T-helper 1 cell treated with Interleukin-12 subunit alpha and Interleukin-12 subunit beta and Interleukin-4 antibody, amounts not matched to agents 30 μg/mL and 1 μg/mL, for 36 hours (primary cell): Measurements from ENCODE around the gene SLC8B1.

Source experiments
- H3K27ac Mint-ChIP-seq: one replicate; pipeline ENCODE4 v1.8.0; 2021; ENCODE audit warnings: mild to moderate bottlenecking, mixed read lengths
- H3K27me3 Mint-ChIP-seq: one replicate; pipeline ENCODE4 v1.8.0; 2021; ENCODE audit warnings: low read depth, mixed read lengths
- H3K36me3 Mint-ChIP-seq: one replicate; pipeline ENCODE4 v1.8.0; 2021; ENCODE audit warnings: low read depth, mixed read lengths
- H3K4me1 Mint-ChIP-seq: one replicate; pipeline ENCODE4 v1.8.0; 2021; ENCODE audit warnings: low read depth, mixed read lengths
- H3K4me3 Mint-ChIP-seq: one replicate; pipeline ENCODE4 v1.8.0; 2021; ENCODE audit warnings: mild to moderate bottlenecking, moderate library complexity, mixed read lengths
- H3K9me3 Mint-ChIP-seq: one replicate; pipeline ENCODE4 v1.8.0; 2021; ENCODE audit warnings: mixed read lengths

Gene SLC8B1

GRCh38 chr12:113268136-113268535 lies 66.8 kb downstream of the SLC8B1 start:
- H3K9me3 Mint-ChIP-seq = no peaks in the 10 kb centered on the region
- H3K4me1 Mint-ChIP-seq = peaks cover 19% of the 10 kb centered on the region
- H3K27me3 Mint-ChIP-seq = no peaks in the 10 kb centered on the region
- H3K4me3 Mint-ChIP-seq = no peak overlapping the region
- H3K27ac Mint-ChIP-seq = no peak overlapping the region
- peaks cover 37% of the 10 kb centered on the region for H3K36me3 Mint-ChIP-seq

GRCh38 chr12:113267621-113268020 lies 67.3 kb downstream of the SLC8B1 start:
- no peak overlapping the region for H3K4me3 Mint-ChIP-seq
- H3K27ac Mint-ChIP-seq = no peak overlapping the region
- peaks cover 37% of the 10 kb centered on the region for H3K36me3 Mint-ChIP-seq
- peaks cover 22% of the 10 kb centered on the region for H3K4me1 Mint-ChIP-seq
- H3K27me3 Mint-ChIP-seq = no peaks in the 10 kb centered on the region
- no peaks in the 10 kb centered on the region for H3K9me3 Mint-ChIP-seq

GRCh38 chr12:113266106-113266895 lies 68.6 kb downstream of the SLC8B1 start:
- H3K4me3 Mint-ChIP-seq = no peak overlapping the region
- no peaks in the 10 kb centered on the region for H3K9me3 Mint-ChIP-seq
- peaks cover 27% of the 10 kb centered on the region for H3K4me1 Mint-ChIP-seq
- no peak overlapping the region for H3K27ac Mint-ChIP-seq
- H3K36me3 Mint-ChIP-seq = peaks cover 35% of the 10 kb centered on the region
- no peaks in the 10 kb centered on the region for H3K27me3 Mint-ChIP-seq

- peak overlapping the region; percentile 57 for H3K27ac Mint-ChIP-seq
- no peaks in the 10 kb centered on the region for H3K27me3 Mint-ChIP-seq
- H3K4me3 Mint-ChIP-seq = no peak overlapping the region
- H3K36me3 Mint-ChIP-seq = peaks cover 41% of the 10 kb centered on the region
- H3K9me3 Mint-ChIP-seq = no peaks in the 10 kb centered on the region
- H3K4me1 Mint-ChIP-seq = peaks cover 43% of the 10 kb centered on the region
These were observed 71.4 kb downstream of the SLC8B1 start for GRCh38 chr12:113263431-113263963.

- Mint-ChIP-seq H3K27ac (peak overlapping the region; percentile 81), H3K36me3 (peaks cover 41% of the 10 kb centered on the region), H3K4me3 (peak overlapping the region; percentile 57), H3K4me1 (peaks cover 44% of the 10 kb centered on the region), H3K27me3 (no peaks in the 10 kb centered on the region), H3K9me3 (no peaks in the 10 kb centered on the region)
These were observed 72.2 kb downstream of the SLC8B1 start for GRCh38 chr12:113262710-113263109.

GRCh38 chr12:113261847-113262470 lies 73.0 kb downstream of the SLC8B1 start:
- peak overlapping the region; percentile 81 for H3K27ac Mint-ChIP-seq
- H3K4me3 Mint-ChIP-seq = peak overlapping the region; percentile 57
- H3K27me3 Mint-ChIP-seq = no peaks in the 10 kb centered on the region
- H3K36me3 Mint-ChIP-seq = peaks cover 36% of the 10 kb centered on the region
- H3K4me1 Mint-ChIP-seq = peaks cover 44% of the 10 kb centered on the region
- H3K9me3 Mint-ChIP-seq = no peaks in the 10 kb centered on the region

- no peak overlapping the region for H3K27ac Mint-ChIP-seq
- peaks cover 44% of the 10 kb centered on the region for H3K4me1 Mint-ChIP-seq
- no peak overlapping the region for H3K4me3 Mint-ChIP-seq
- no peaks in the 10 kb centered on the region for H3K9me3 Mint-ChIP-seq
- no peaks in the 10 kb centered on the region for H3K27me3 Mint-ChIP-seq
- H3K36me3 Mint-ChIP-seq = peaks cover 29% of the 10 kb centered on the region
These were observed 74.1 kb downstream of the SLC8B1 start for GRCh38 chr12:113260636-113261300.

GRCh38 chr12:113260127-113260526 lies 74.8 kb downstream of the SLC8B1 start:
- H3K27me3 Mint-ChIP-seq = no peaks in the 10 kb centered on the region
- H3K36me3 Mint-ChIP-seq = peaks cover 25% of the 10 kb centered on the region
- H3K4me1 Mint-ChIP-seq = peaks cover 41% of the 10 kb centered on the region
- H3K9me3 Mint-ChIP-seq = no peaks in the 10 kb centered on the region
- H3K4me3 Mint-ChIP-seq = no peak overlapping the region
- H3K27ac Mint-ChIP-seq = peak overlapping the region; percentile 71

GRCh38 chr12:113257564-113257963 lies 77.3 kb downstream of the SLC8B1 start:
- peaks cover 34% of the 10 kb centered on the region for H3K36me3 Mint-ChIP-seq
- peaks cover 5% of the 10 kb centered on the region for H3K9me3 Mint-ChIP-seq
- H3K4me3 Mint-ChIP-seq = no peak overlapping the region
- H3K27me3 Mint-ChIP-seq = no peaks in the 10 kb centered on the region
- peaks cover 26% of the 10 kb centered on the region for H3K4me1 Mint-ChIP-seq
- H3K27ac Mint-ChIP-seq = no peak overlapping the region

GRCh38 chr12:113254298-113254697 lies 80.6 kb downstream of the SLC8B1 start:
- H3K27me3 Mint-ChIP-seq = no peaks in the 10 kb centered on the region

GRCh38 chr12:113253532-113254285 lies 81.2 kb downstream of the SLC8B1 start:
- peaks cover 5% of the 10 kb centered on the region for H3K9me3 Mint-ChIP-seq
- no peak overlapping the region for H3K27ac Mint-ChIP-seq
- H3K4me1 Mint-ChIP-seq = peaks cover 3% of the 10 kb centered on the region
- H3K36me3 Mint-ChIP-seq = peaks cover 24% of the 10 kb centered on the region
- H3K27me3 Mint-ChIP-seq = no peaks in the 10 kb centered on the region
- no peak overlapping the region for H3K4me3 Mint-ChIP-seq

More at GRCh38 chr12:113254298-113254697, 80.6 kb downstream of the SLC8B1 start:
- H3K4me1 Mint-ChIP-seq = peaks cover 6% of the 10 kb centered on the region
- no peak overlapping the region for H3K4me3 Mint-ChIP-seq
- no peak overlapping the region for H3K27ac Mint-ChIP-seq
- peaks cover 5% of the 10 kb centered on the region for H3K9me3 Mint-ChIP-seq
- peaks cover 28% of the 10 kb centered on the region for H3K36me3 Mint-ChIP-seq

GRCh38 chr12:113252494-113252893 lies 82.4 kb downstream of the SLC8B1 start:
- Mint-ChIP-seq H3K4me3 (no peak overlapping the region), H3K9me3 (peaks cover 5% of the 10 kb centered on the region), H3K36me3 (peaks cover 25% of the 10 kb centered on the region)

GRCh38 chr12:113251404-113252070 lies 83.4 kb downstream of the SLC8B1 start:
- Mint-ChIP-seq H3K27me3 (no peaks in the 10 kb centered on the region), H3K4me1 (peaks cover 4% of the 10 kb centered on the region), H3K27ac (no peak overlapping the region), H3K4me3 (no peak overlapping the region), H3K9me3 (peaks cover 5% of the 10 kb centered on the region), H3K36me3 (peaks cover 25% of the 10 kb centered on the region)

More at GRCh38 chr12:113252494-113252893, 82.4 kb downstream of the SLC8B1 start:
- no peak overlapping the region for H3K27ac Mint-ChIP-seq
- no peaks in the 10 kb centered on the region for H3K27me3 Mint-ChIP-seq
- peaks cover 4% of the 10 kb centered on the region for H3K4me1 Mint-ChIP-seq
